ENCODE data around the gene TBX6. TPM values are rescaled to one million over a fixed set of nuclear protein-coding genes. Genes with fewer than 3 reads are reported as not detected.

Gene TBX6
- total RNA-seq, 1 experiment from 2014 or later = 1.6 TPM

DNA sequence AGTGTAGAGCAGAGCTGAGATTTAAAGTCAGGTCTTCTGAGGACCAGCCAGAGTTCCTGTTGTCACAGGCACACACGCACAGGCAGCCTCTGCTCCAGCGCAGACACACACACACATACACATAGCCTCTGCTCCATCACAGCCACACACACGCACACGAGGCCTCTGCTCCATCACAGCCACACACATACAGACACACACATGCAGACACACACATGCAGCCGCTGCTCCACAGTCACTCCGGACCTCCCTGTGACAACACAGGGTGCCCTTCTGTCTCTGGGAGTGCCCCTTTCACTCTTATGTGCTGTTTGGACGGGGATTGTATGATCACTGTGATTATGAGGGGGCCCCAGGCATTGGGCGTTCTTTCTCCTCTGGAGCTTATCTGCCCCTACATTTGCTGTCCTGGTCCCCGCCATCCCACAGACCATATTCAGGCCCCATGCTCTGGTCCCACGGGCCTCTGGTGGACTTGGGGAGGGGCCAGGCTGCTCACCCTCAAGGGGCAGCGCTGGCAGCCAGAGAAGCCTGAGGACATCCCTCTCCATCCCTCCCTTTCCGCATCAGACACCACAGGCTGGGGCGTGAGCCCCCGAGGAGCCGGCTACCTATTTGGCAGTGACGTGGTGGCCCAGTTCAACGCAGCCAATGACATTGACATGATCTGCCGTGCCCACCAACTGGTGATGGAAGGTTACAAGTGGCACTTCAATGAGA is 7.5 kb downstream of the TBX6 start:
- H4K91ac ChIP-seq (ENCODE audit: insufficient read length, low read depth, low read length) = no peak overlapping the region
- H3K18ac ChIP-seq (ENCODE audit: insufficient read length, low read depth, low read length) = no peak overlapping the region
- H2BK15ac ChIP-seq (ENCODE audit: low read depth, low read length) = no peak overlapping the region
- H2BK12ac ChIP-seq (ENCODE audit: insufficient read length, low read depth, low read length) = no peak overlapping the region
- no peak overlapping the region for H3K9ac ChIP-seq (ENCODE audit: extremely low read depth, insufficient read length, low read length)
- H3K79me2 ChIP-seq (ENCODE audit: insufficient read depth, low read length) = no peaks in the 10 kb centered on the region
- no peak overlapping the region for H2AFZ ChIP-seq (ENCODE audit: low read length)
- H3K23ac ChIP-seq (ENCODE audit: insufficient read length, low read depth, low read length) = no peak overlapping the region
- no peak for DNase-seq
- no peak overlapping the region for H2BK20ac ChIP-seq (ENCODE audit: low read depth, low read length, poor library complexity, severe bottlenecking)
- H3K79me1 ChIP-seq (ENCODE audit: insufficient read depth, low read depth, low read length, poor library complexity, severe bottlenecking) = peaks cover 3% of the 10 kb centered on the region
- no peak overlapping the region for H2AK5ac ChIP-seq (ENCODE audit: insufficient read length, low read length)
- H3K27me3 Mint-ChIP-seq (ENCODE audit: low read depth) = 0 out of 2 replicates have a peak, but pooled peaks cover 4% of the 10 kb centered on the region
- H3K56ac ChIP-seq (ENCODE audit: insufficient read length, low read depth, low read length) = no peak overlapping the region
- H3K23me2 ChIP-seq (ENCODE audit: insufficient read length, low read depth, low read length, poor library complexity, severe bottlenecking) = no peaks in the 10 kb centered on the region
- no peak overlapping the region for H2BK5ac ChIP-seq (ENCODE audit: insufficient read length, low read length)
- no peak overlapping the region for H3K4me2 ChIP-seq (ENCODE audit: insufficient read depth, insufficient read length, low read length)
- no peak overlapping the region for H3K14ac ChIP-seq (ENCODE audit: insufficient read depth, low read length)
- H3K4me1 Mint-ChIP-seq = no peaks in the 10 kb centered on the region
- H3K27ac ChIP-seq (ENCODE audit: insufficient read length, low read depth, low read length) = no peak overlapping the region
- no peak overlapping the region for H4K5ac ChIP-seq (ENCODE audit: insufficient read length, low read depth, low read length)
- H4K8ac ChIP-seq (replicated peaks; ENCODE audit: insufficient read length, low read depth, low read length) = no peak overlapping the region
- H3K27ac Mint-ChIP-seq = no peak overlapping the region
- H2BK120ac ChIP-seq (ENCODE audit: low read depth, low read length, poor library complexity, severe bottlenecking) = no peak overlapping the region
- no peaks in the 10 kb centered on the region for H4K20me1 ChIP-seq (ENCODE audit: control insufficient read depth, insufficient read depth, insufficient read length)
- H3T11ph ChIP-seq (ENCODE audit: low read length) = no peak overlapping the region
- no peak overlapping the region for H3K4ac ChIP-seq (ENCODE audit: low read depth, low read length)
- no peak overlapping the region for H3K4me3 Mint-ChIP-seq
- WGBS (ENCODE audit: extremely low coverage, insufficient read length, low lambda C conversion rate) = no CpG with 5 or more reads among the region's 18 CpGs
- H3K27me3 ChIP-seq (ENCODE audit: insufficient read depth, low read length) = no peaks in the 10 kb centered on the region
- H3K4me1 ChIP-seq (ENCODE audit: insufficient read depth, low read length) = no peaks in the 10 kb centered on the region
- H3K9me3 Mint-ChIP-seq = no peaks in the 10 kb centered on the region
- peaks cover 38 to 64% (median 63%) of the 10 kb centered on the region in 3 experiments for H3K36me3 Mint-ChIP-seq (ENCODE audit: insufficient read depth in 1 of 3, low read depth in 3 of 3)
- no peaks in the 10 kb centered on the region for H3K9me3 ChIP-seq (ENCODE audit: control insufficient read depth, low read depth, low read length)
- TF ChIP-seq CTCF (conservative IDR thresholded peaks at IDR 0.05) = no peak

All from H9 (cell line).